NCI-H2227 (cell line): ENCODE data around the gene SLC25A45.

Source experiments
- DNase-seq: peaks from one replicate; lab custom pipeline; 2025; ENCODE audit not compliant: unreplicated experiment; lab: John Stamatoyannopoulos, UW

Gene SLC25A45

GRCh38 chr11:65389294-65389980 is 7.0 kb upstream of the SLC25A45 start:
- DNase-seq = no peak

- no peak for DNase-seq
Observed at GRCh38 chr11:65388731-65389130, 6.3 kb upstream of the SLC25A45 start.

DNA sequence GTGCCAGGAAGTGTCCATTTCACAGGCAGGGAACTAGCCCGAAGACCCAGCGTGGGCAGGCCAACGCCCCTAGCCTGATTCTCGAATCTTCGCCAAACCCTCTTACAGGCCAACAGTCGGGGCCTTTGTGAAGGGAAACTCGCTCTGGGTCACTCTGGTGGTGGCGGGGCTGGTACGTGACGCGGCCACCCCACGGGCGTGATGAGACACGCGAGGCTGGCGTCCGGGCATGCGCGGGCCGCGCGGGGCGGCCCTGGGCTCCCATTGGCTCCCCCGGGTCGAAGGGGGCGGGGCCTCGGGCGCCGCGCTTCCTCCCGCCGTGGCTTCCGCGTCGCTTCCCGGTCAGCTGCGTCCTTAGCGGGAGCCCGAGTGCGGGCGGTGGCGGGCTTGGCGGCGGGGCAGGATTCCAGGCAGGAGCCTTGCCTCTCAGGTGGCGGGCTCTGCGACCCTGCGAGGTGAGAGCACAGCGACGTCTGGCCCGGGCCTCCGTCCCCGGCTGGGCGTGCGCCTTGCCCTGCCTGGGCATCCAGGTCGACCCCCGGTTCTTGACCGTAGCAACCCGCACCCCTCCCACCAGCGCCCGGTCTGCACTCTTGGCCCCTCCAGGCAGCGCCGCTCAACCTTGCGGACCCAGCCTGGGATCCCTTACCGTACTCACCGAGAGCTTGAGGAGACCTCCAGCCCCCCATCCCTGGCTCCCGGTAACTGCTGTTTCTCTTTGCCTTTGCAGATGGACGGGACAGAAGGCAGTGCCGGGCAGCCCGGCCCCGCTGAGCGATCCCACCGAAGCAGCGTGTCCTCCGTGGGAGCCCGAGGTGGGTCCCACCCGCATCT is 4.1 kb upstream of the SLC25A45 start, which contains the start of gene FRMD8:
TSS of gene FRMD8 (plus strand) at position 331 of the 834 bp plus-strand sequence. CDS start at position 731, 400 bp downstream.
- peak; percentile 91 for DNase-seq

DNA sequence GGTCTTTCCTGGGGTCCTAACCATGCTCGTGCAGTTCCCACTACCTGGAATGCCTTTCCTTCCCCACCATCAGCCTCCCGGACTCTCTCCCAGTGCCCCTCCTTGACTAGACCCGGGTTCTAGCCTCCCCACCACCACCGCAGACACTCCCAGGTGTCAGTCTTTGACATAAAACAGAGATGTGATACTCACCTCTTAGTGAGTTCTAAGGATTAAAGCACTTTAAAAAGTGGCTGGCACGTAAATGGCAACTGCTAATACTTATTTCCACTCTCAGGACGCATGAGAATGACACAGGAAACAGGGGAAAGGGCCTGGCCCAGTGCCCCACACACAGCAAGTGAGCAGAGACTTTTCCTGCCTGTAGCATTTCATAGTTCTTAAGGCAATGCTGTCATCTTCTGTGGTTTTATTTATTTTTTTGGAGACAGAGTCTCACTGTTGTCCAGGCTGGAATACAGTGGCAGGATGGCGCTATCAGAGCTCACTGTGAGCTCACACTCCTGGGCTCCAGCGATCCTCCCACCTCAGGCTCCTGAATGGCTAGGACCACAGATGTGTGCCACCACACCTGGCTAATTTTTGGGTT is 1.9 kb upstream of the SLC25A45 start:
- DNase-seq = no peak

- no peak for DNase-seq
Observed at GRCh38 chr11:65383778-65384177, 1.3 kb upstream of the SLC25A45 start.

- no peak for DNase-seq
Observed at GRCh38 chr11:65382804-65383368, 440 bp upstream of the SLC25A45 start.

GRCh38 chr11:65381716-65382032 is 772 bp downstream of the SLC25A45 start:
- no peak for DNase-seq

DNA sequence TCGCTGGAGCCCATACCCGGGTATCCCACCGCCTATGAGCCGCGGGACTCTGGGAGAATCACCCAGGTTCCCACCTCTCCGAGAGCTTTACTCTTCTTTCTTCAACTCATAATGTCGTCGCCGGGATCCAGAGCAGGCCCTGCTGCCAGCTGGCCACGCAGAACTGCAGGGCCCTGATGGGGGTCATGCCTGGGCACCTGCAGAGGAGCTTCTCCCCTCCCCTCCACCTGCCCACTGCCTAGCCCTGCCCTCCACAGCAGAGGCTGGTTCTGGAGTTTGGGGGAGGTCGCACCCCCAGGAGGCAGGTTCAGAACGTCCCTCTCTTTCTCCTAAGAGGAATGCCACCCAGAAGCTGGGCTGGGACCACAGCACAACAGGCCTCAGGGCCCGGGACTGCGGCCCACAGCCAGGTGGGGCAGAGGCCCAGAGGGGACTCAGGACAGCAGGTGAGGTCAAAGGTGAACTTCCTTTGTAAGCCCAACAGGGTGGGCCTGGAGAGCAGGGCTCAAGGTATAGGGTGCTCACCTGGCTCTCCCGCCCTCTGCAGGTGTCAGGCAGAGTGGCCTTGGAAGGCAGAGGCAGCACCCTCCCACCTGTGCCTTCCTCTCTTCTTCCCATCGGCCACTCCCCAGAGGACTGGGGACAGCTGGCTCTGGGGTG is 1.9 kb downstream of the SLC25A45 start:
- DNase-seq = no peak

- DNase-seq = no peak
Observed at GRCh38 chr11:65379698-65380459, 2.6 kb downstream of the SLC25A45 start.

DNA sequence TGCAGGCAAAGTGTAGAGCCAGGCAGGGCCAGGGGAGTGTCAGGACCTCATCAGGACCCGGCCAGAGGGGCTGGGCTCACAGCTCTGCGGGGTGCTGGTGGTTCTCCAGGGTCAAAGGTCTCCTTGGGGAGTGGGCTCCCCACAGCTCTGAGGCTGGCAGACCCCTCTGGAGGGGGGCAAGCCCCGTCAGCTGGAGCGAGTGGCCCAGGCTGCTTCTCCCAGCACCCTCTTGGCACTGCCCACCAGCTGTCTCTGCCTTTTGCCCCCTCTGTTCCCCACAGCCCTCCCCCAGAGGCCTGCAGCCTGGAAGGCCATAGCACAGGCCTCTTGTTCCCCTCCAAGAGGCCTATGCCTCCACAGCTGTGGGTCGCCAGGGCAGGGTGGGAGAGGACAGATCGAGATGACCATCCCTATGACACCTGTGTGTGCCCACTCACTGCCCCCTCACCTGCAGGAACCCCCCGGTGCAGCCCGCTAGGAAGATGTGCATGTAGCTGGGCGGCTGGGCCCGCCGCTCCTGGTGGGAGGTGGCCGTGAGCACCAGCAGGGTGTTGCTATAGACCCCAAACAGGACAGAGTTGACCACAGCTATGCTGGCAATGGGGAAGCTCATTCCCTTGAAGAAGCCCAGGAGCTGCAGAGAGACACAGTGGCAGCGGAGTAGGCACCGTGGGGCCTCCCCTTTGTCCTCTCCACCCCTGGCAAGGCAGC is 3.4 kb downstream of the SLC25A45 start:
- DNase-seq = no peak

DNA sequence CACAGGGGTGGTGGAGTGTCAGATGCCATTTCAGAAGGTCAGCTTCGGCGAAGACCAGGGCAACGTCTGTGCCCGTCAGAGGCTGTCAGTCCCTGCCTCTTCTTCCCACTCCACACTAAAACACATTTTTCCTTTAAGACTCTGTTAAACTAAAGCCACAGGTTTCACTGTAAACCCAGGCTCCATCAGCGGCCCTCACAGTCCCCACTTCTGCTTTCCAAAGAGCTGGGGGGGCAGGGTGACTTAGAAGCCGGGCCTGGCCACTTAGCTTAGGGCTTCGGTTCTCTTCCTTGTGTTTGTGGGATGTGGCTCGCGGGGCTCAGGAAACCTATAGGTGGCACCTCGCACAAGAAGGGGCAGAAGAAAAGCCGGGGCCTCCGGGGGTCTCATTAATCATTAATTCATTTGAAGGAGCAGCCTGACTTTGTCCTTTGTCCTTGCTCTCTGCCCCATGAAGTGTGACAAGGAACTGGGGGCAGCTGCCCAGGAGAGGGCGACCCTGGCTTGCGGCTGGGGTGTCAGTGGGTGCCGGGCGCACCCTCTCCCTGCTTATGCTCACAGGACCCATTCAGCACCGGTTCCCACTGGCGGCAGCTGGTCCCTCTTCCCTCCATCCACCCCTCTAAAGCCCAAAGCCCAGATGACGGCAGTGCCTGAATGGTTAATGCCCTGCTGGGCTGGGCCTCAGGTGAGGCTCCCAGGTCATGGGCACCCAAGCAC is 4.1 kb downstream of the SLC25A45 start:
- no peak for DNase-seq

GRCh38 chr11:65377777-65378176 is 4.7 kb downstream of the SLC25A45 start:
- no peak for DNase-seq

- DNase-seq = no peak
Observed at GRCh38 chr11:65377036-65377435, 5.4 kb downstream of the SLC25A45 start.

GRCh38 chr11:65376138-65376713 is 6.2 kb downstream of the SLC25A45 start:
- DNase-seq = no peak

DNA sequence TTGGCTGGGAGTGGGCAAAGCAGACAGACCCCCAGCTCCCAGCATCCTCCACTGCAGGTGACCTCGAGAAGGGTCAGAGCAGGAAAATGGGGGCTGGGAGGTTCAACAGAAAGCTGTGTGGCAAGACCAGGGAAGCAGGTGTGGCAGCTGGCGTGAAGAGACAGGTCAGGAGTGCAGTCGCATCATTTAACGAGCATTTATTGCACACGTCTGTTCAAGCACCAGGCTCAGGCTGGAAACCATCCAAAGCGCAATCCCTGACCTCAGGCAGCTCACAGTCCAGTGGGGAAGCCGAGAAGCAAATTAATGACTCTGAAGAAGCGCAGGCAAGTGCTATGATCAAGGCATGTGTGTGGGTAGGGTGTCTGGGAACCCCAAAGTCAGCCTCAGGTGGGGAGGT is 7.4 kb downstream of the SLC25A45 start:
- no peak for DNase-seq

DNA sequence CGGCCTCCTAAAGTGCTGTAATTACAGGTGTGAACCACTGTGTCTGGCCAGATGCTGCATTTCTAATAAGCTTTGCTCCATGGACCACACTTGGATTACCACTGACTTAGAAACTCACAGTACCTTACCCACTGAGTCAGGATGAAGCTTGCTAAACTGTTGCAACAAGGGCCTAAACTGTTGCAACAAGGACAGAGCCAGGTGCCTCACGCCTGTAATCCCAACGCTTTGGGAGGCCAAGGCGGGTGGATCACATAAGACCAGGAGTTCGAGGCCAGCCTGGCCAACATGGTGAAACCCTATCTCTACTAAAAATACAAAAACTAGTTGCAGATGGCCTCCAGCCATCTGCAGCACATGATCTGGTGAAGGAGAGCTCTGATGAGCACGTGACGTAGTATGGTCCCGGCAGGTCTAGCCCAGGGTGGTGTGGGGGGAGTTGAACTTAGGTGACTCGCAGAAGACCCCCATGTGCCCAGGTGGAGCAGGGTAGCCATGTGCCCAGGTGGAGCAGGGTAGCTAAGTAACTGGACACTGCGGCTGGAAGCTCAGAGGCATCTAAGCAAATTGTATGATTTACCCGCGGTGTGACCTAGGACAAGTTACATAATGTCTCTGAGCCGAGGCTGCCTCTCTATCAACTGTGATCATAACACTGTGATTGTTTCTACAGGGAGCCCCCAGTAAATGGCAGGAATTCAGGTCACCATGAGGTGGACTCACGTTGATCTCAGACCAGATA is 8.4 kb downstream of the SLC25A45 start:
- no peak for DNase-seq

DNA sequence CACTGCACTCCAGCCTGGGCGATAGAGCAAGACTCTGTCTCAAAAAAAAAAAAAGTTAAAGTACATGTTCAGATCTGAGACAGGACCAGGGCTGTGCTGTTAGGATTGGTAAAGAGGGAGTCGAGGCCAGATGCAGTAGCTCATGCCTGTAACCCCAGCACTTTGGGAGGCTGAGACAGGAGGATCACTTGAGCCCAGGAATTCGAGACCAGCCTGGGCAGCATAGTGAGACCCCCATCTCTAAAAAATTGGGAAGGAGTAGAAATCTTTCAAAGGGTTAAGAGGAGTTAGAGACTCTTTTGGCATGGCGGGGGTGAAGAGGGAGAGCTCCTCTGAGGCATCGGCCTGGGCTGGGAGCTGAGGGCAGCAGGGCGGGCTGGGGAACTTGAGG is 11.8 kb downstream of the SLC25A45 start:
- no peak for DNase-seq

DNA sequence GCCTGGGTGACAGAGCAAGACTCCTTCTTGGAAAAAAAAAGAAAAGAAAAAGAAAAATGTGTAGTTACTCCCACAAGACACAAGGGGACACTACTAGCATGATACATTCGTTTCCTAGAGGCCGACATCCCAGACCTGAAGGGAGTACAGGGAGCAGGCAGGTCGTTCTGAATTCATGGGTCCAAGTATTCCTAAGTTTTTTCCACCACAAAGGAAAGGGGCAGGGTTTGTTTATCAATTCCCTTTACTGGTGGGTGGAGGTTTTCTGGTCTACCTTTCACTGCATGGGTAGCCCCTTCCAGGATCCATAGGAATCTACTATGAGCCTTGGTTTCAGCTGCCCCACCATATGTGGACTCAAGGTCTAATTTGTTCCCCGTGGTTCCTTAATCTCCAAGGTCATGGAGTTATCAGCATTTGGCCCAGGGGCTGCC is 16.1 kb downstream of the SLC25A45 start:
- peak; percentile 78 for DNase-seq
